ENCODE data around the gene IL10RA. TPM values are rescaled to one million over a fixed set of nuclear protein-coding genes. Genes with fewer than 3 reads are reported as not detected.

Gene IL10RA
- total RNA-seq, 5 donors from 2014 or later (not counting 1 experiment from before 2014, with no cell fraction given): 195 to 450 (median 375) TPM

DNA sequence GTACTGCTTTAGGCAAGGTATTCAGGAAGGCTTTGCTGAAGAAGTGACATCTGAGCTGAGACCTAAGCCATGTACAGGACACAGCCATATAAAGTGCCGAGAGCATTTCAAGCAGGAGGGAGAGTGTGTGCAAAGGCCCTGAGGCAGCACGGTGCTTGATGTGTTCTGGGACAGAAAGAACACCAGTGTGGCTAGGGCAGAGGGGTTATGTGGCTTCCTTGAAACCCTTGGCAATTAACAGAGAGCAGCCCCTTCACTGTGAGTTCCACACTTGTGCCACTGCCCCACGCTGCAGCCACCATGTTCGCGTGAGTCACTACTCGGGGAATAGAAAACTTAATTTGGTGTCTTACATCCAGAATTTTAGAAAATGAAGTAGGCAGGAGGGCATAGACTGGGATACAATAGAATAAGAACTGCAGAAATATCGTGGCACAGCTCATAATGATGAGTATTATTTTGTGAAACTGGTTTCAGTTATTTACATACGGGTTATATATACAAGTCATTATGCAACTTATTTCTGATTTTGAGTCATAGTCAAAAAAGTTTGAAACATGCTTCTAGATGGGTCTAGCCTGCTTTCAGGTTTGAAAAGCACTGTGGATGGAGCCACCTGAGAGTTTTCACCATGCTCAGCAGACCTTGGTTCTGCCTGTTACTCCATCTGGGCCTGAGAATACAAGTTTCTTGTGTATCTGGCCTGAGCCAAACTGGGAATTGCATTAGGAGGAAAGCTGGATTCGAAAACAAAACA is 11.8 kb downstream of the IL10RA start:
- peaks cover 86 to 97% (median 96%) of the 10 kb centered on the region in 3 donors for H3K4me1 Mint-ChIP-seq

DNA sequence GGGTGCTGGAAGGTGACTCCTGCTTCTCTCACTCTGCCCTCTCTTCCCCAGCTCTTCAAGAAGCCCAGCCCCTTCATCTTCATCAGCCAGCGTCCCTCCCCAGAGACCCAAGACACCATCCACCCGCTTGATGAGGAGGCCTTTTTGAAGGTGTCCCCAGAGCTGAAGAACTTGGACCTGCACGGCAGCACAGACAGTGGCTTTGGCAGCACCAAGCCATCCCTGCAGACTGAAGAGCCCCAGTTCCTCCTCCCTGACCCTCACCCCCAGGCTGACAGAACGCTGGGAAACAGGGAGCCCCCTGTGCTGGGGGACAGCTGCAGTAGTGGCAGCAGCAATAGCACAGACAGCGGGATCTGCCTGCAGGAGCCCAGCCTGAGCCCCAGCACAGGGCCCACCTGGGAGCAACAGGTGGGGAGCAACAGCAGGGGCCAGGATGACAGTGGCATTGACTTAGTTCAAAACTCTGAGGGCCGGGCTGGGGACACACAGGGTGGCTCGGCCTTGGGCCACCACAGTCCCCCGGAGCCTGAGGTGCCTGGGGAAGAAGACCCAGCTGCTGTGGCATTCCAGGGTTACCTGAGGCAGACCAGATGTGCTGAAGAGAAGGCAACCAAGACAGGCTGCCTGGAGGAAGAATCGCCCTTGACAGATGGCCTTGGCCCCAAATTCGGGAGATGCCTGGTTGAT is 12.6 kb downstream of the IL10RA start:
- Histone ChIP-seq H3K9me3 (no peaks in the 10 kb centered on the region), H3K36me3 (ENCODE audit: control insufficient read depth in 2 of 2, extremely low read depth in 1 of 2, insufficient read depth in 1 of 2, low read length in 1 of 2) (peaks cover 40 to 77% of the 10 kb centered on the region in 2 donors), H3K4me1 (ENCODE audit: control insufficient read depth in 1 of 2, extremely low read depth in 1 of 2, insufficient read depth in 2 of 2, low read length in 2 of 2) (peaks cover 29 to 94% of the 10 kb centered on the region in 2 experiments), H3K27ac (ENCODE audit: low read length) (peak overlapping the region; percentile 88), H3K4me3 (ENCODE audit: control insufficient read depth in 1 of 2, extremely low read depth in 1 of 2, low read length in 1 of 2) (no peak overlapping the region), H3K27me3 (replicated peaks in 1 of 2; ENCODE audit: control insufficient read depth in 2 of 2, extremely low read depth in 1 of 2, insufficient read depth in 2 of 2, low read length in 1 of 2) (no peaks in the 10 kb centered on the region)
- ChIA-PET CTCF (interaction anchor here in 1 of 2 donors (0.6 to 1.0 kb wide), 2 partner anchors 11 to 49 kb away, joined by 3 read pairs; no protein-coding TSS in a partner anchor), POLR2A (no interaction called here)
- H3K27ac Mint-ChIP-seq: peak overlapping the region; percentile 99 to 100
- H3K36me3 Mint-ChIP-seq: peaks cover 66% of the 10 kb centered on the region
- H3K27me3 Mint-ChIP-seq: no peaks in the 10 kb centered on the region
- ATAC-seq (replicated peaks in 1 of 4): no peak
- H3K4me1 Mint-ChIP-seq: peaks cover 86 to 97% (median 97%) of the 10 kb centered on the region in 3 donors
- 91% methylated on average over 7 of the region's 10 CpGs for WGBS (ENCODE audit: insufficient coverage)
- peak in 1 of 35 experiments; percentile 5 for DNase-seq
- H3K9me3 Mint-ChIP-seq: peaks cover 0 to 4% (median 3%) of the 10 kb centered on the region in 3 donors
- H3K4me3 Mint-ChIP-seq: no peak overlapping the region

More for the DNA sequence above, 11.8 kb downstream of the IL10RA start:
- 59% methylated on average over 2 of the region's 9 CpGs for WGBS (ENCODE audit: insufficient coverage)
- Mint-ChIP-seq H3K9me3 (no peaks in the 10 kb centered on the region), H3K4me3 (peak overlapping the region in 1 of 3 donors; percentile 11), H3K27ac (peak overlapping the region; percentile 99 to 100), H3K27me3 (no peaks in the 10 kb centered on the region), H3K36me3 (peaks cover 70% of the 10 kb centered on the region)
- peak overlapping the region; percentile 40 for H3K27ac ChIP-seq (ENCODE audit: low read length)
- no peaks in the 10 kb centered on the region for H3K27me3 ChIP-seq (replicated peaks in 1 of 2; ENCODE audit: control insufficient read depth in 2 of 2, extremely low read depth in 1 of 2, insufficient read depth in 2 of 2, low read length in 1 of 2)
- H3K4me3 ChIP-seq (ENCODE audit: control insufficient read depth in 1 of 2, extremely low read depth in 1 of 2, low read length in 1 of 2): no peak overlapping the region
- peaks cover 20 to 94% of the 10 kb centered on the region in 2 experiments for H3K4me1 ChIP-seq (ENCODE audit: control insufficient read depth in 1 of 2, extremely low read depth in 1 of 2, insufficient read depth in 2 of 2, low read length in 2 of 2)
- CTCF ChIA-PET: interaction anchor here (0.6 to 0.8 kb wide), 3 partner anchors 10 to 53 kb away, joined by 3 read pairs; no protein-coding TSS in a partner anchor
- DNase-seq: peak in 1 of 35 experiments; percentile 5
- H3K9me3 ChIP-seq: no peaks in the 10 kb centered on the region
- POLR2A ChIA-PET: interaction anchor here in 1 of 2 donors (0.6 kb wide), 1 partner anchor 14 kb away, joined by 3 read pairs; no protein-coding TSS in a partner anchor
- H3K36me3 ChIP-seq (ENCODE audit: control insufficient read depth in 2 of 2, extremely low read depth in 1 of 2, insufficient read depth in 1 of 2, low read length in 1 of 2): peaks cover 45 to 85% of the 10 kb centered on the region in 2 donors
- no peak for ATAC-seq (replicated peaks in 1 of 4)

DNA sequence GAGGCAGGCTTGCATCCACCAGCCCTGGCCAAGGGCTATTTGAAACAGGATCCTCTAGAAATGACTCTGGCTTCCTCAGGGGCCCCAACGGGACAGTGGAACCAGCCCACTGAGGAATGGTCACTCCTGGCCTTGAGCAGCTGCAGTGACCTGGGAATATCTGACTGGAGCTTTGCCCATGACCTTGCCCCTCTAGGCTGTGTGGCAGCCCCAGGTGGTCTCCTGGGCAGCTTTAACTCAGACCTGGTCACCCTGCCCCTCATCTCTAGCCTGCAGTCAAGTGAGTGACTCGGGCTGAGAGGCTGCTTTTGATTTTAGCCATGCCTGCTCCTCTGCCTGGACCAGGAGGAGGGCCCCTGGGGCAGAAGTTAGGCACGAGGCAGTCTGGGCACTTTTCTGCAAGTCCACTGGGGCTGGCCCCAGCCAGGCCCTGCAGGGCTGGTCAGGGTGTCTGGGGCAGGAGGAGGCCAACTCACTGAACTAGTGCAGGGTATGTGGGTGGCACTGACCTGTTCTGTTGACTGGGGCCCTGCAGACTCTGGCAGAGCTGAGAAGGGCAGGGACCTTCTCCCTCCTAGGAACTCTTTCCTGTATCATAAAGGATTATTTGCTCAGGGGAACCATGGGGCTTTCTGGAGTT is 13.3 kb downstream of the IL10RA start:
- ChIA-PET POLR2A (interaction anchor here in 1 of 2 donors (1.1 to 1.5 kb wide), 2 partner anchors 48 to 50 kb away, joined by 4 read pairs; no protein-coding TSS in a partner anchor), CTCF (interaction anchor here in 1 of 2 donors (1.0 kb wide), 1 partner anchor 50 kb away, joined by 3 read pairs; no protein-coding TSS in a partner anchor)
- Histone ChIP-seq H3K4me3 (ENCODE audit: control insufficient read depth in 1 of 2, extremely low read depth in 1 of 2, low read length in 1 of 2) (no peak overlapping the region), H3K36me3 (ENCODE audit: control insufficient read depth in 2 of 2, extremely low read depth in 1 of 2, insufficient read depth in 1 of 2, low read length in 1 of 2) (peaks cover 34 to 70% of the 10 kb centered on the region in 2 donors), H3K9me3 (no peaks in the 10 kb centered on the region), H3K4me1 (ENCODE audit: control insufficient read depth in 1 of 2, extremely low read depth in 1 of 2, insufficient read depth in 2 of 2, low read length in 2 of 2) (peaks cover 27 to 94% of the 10 kb centered on the region in 2 experiments), H3K27me3 (replicated peaks in 1 of 2; ENCODE audit: control insufficient read depth in 2 of 2, extremely low read depth in 1 of 2, insufficient read depth in 2 of 2, low read length in 1 of 2) (no peaks in the 10 kb centered on the region), H3K27ac (ENCODE audit: low read length) (peak overlapping the region; percentile 88)
- peak overlapping the region; percentile 99 to 100 for H3K27ac Mint-ChIP-seq
- 75% methylated on average over 3 of the region's 3 CpGs for WGBS (ENCODE audit: insufficient coverage)
- ATAC-seq (replicated peaks in 1 of 4) (no peak), DNase-seq (no peak)
- H3K27me3 Mint-ChIP-seq: no peaks in the 10 kb centered on the region
- peaks cover 86 to 97% (median 97%) of the 10 kb centered on the region in 3 donors for H3K4me1 Mint-ChIP-seq
- H3K36me3 Mint-ChIP-seq: peaks cover 59% of the 10 kb centered on the region
- peak overlapping the region in 1 of 3 donors; percentile 28 for H3K4me3 Mint-ChIP-seq
- H3K9me3 Mint-ChIP-seq: peaks cover 0 to 9% (median 3%) of the 10 kb centered on the region in 3 donors

DNA sequence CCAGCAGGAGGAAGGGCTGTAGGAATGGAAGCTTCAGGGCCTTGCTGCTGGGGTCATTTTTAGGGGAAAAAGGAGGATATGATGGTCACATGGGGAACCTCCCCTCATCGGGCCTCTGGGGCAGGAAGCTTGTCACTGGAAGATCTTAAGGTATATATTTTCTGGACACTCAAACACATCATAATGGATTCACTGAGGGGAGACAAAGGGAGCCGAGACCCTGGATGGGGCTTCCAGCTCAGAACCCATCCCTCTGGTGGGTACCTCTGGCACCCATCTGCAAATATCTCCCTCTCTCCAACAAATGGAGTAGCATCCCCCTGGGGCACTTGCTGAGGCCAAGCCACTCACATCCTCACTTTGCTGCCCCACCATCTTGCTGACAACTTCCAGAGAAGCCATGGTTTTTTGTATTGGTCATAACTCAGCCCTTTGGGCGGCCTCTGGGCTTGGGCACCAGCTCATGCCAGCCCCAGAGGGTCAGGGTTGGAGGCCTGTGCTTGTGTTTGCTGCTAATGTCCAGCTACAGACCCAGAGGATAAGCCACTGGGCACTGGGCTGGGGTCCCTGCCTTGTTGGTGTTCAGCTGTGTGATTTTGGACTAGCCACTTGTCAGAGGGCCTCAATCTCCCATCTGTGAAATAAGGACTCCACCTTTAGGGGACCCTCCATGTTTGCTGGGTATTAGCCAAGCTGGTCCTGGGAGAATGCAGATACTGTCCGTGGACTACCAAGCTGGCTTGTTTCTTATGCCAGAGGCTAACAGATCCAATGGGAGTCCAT is 14.1 kb downstream of the IL10RA start:
- Histone ChIP-seq H3K4me3 (ENCODE audit: control insufficient read depth in 1 of 2, extremely low read depth in 1 of 2, low read length in 1 of 2) (no peak overlapping the region), H3K27ac (ENCODE audit: low read length) (peak overlapping the region; percentile 88), H3K4me1 (ENCODE audit: control insufficient read depth in 1 of 2, extremely low read depth in 1 of 2, insufficient read depth in 2 of 2, low read length in 2 of 2) (peaks cover 27 to 95% of the 10 kb centered on the region in 2 experiments), H3K27me3 (replicated peaks in 1 of 2; ENCODE audit: control insufficient read depth in 2 of 2, extremely low read depth in 1 of 2, insufficient read depth in 2 of 2, low read length in 1 of 2) (no peaks in the 10 kb centered on the region), H3K36me3 (ENCODE audit: control insufficient read depth in 2 of 2, extremely low read depth in 1 of 2, insufficient read depth in 1 of 2, low read length in 1 of 2) (peaks cover 32 to 62% of the 10 kb centered on the region in 2 donors), H3K9me3 (no peaks in the 10 kb centered on the region)
- Mint-ChIP-seq H3K9me3 (peaks cover 0 to 9% (median 3%) of the 10 kb centered on the region in 3 donors), H3K27ac (peak overlapping the region; percentile 99 to 100), H3K4me3 (peak overlapping the region in 1 of 3 donors; percentile 28), H3K4me1 (peaks cover 86 to 97% (median 97%) of the 10 kb centered on the region in 3 donors), H3K36me3 (peaks cover 51% of the 10 kb centered on the region), H3K27me3 (no peaks in the 10 kb centered on the region)
- CTCF ChIA-PET: interaction anchor here in 1 of 2 donors (0.6 to 1.0 kb wide), 2 partner anchors 52 to 152 kb away, joined by 3 read pairs; no protein-coding TSS in a partner anchor
- POLR2A ChIA-PET: interaction anchor here (0.6 to 1.5 kb wide), 6 partner anchors 13 to 1085 kb away, joined by 3 to 10 read pairs (median 4); no protein-coding TSS in a partner anchor
- no peak for DNase-seq
- no peak for ATAC-seq (replicated peaks in 1 of 4)
- 100% methylated on average over 3 of the region's 4 CpGs for WGBS (ENCODE audit: insufficient coverage)

- no peaks in the 10 kb centered on the region for H3K27me3 Mint-ChIP-seq
- Histone ChIP-seq H3K27ac (ENCODE audit: low read length) (peak overlapping the region; percentile 88), H3K27me3 (replicated peaks in 1 of 2; ENCODE audit: control insufficient read depth in 2 of 2, extremely low read depth in 1 of 2, insufficient read depth in 2 of 2, low read length in 1 of 2) (no peaks in the 10 kb centered on the region), H3K4me1 (ENCODE audit: control insufficient read depth in 1 of 2, extremely low read depth in 1 of 2, insufficient read depth in 2 of 2, low read length in 2 of 2) (peaks cover 27 to 95% of the 10 kb centered on the region in 2 experiments), H3K36me3 (ENCODE audit: control insufficient read depth in 2 of 2, extremely low read depth in 1 of 2, insufficient read depth in 1 of 2, low read length in 1 of 2) (peaks cover 28 to 56% of the 10 kb centered on the region in 2 donors), H3K9me3 (no peaks in the 10 kb centered on the region), H3K4me3 (ENCODE audit: control insufficient read depth in 1 of 2, extremely low read depth in 1 of 2, low read length in 1 of 2) (no peak overlapping the region)
- DNase-seq (no peak), ATAC-seq (replicated peaks in 1 of 4) (no peak)
- ChIA-PET POLR2A (interaction anchor here (0.6 to 1.5 kb wide), 7 partner anchors 13 to 1084 kb away, joined by 3 to 10 read pairs (median 4); no protein-coding TSS in a partner anchor), CTCF (interaction anchor here in 1 of 2 donors (0.6 to 1.0 kb wide), 2 partner anchors 52 to 153 kb away, joined by 3 read pairs; no protein-coding TSS in a partner anchor)
- peaks cover 87 to 97% (median 97%) of the 10 kb centered on the region in 3 donors for H3K4me1 Mint-ChIP-seq
- 92% methylated on average over 1 of the region's 1 CpG for WGBS (ENCODE audit: insufficient coverage)
- peaks cover 45% of the 10 kb centered on the region for H3K36me3 Mint-ChIP-seq
- peak overlapping the region in 1 of 3 donors; percentile 66 for H3K4me3 Mint-ChIP-seq
- peaks cover 0 to 9% (median 3%) of the 10 kb centered on the region in 3 donors for H3K9me3 Mint-ChIP-seq
- peak overlapping the region; percentile 99 to 100 for H3K27ac Mint-ChIP-seq
Measured at GRCh38 chr11:118000850-118001228, 14.6 kb downstream of the IL10RA start.
